NCI-H1436 (cell line): ENCODE measurements around the gene KCNA1.

ENCODE experiments used
- DNase-seq: peaks from one replicate; lab custom pipeline; 2025; lab: John Stamatoyannopoulos, UW

Gene KCNA1

DNA sequence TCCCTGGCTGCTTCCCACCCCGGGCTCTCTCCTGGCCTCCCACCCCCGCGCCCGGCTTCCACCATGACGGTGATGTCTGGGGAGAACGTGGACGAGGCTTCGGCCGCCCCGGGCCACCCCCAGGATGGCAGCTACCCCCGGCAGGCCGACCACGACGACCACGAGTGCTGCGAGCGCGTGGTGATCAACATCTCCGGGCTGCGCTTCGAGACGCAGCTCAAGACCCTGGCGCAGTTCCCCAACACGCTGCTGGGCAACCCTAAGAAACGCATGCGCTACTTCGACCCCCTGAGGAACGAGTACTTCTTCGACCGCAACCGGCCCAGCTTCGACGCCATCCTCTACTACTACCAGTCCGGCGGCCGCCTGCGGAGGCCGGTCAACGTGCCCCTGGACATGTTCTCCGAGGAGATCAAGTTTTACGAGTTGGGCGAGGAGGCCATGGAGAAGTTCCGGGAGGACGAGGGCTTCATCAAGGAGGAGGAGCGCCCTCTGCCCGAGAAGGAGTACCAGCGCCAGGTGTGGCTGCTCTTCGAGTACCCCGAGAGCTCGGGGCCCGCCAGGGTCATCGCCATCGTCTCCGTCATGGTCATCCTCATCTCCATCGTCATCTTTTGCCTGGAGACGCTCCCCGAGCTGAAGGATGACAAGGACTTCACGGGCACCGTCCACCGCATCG lies 1.8 kb downstream of the KCNA1 start:
- DNase-seq, result no peak

DNA sequence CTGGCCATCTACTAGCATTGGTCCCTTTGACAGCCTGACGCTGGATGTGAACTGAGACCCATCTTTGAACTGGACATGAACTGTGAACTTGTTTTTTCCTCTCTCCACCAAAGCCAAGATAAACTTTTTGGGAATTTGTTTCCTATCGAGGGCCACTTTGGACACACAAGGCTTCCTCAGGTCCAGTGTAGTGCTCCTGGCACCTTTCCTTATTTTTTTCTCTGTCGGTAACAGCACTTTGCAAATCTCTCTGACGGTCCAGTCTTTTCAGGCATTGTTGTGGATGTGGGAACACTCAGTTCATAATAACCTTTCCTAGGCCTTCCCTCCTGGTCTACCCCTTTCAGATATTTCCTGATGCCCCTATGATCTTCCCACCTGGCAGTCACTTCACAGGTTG lies 5.0 kb downstream of the KCNA1 start:
- DNase-seq, result no peak

DNA sequence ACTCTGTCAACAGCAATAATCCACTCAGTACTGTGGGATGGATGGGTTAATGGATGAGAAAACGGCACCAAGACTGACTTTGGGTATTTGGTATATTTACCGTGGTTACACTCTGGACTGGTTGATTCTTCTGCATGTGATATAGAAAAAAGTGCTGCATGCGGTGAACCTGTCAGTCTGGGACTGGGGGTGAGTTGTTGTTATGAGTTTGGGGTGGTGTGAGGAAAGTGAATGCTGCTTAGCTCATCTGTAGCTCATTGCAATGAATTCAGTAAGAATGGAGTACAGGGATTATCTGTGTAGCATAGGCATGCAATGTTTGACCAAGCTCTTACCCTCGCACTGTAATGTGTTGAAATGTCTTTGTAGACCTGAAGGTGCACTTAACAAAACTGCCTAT lies 6.0 kb downstream of the KCNA1 start:
- no peak for DNase-seq

DNA sequence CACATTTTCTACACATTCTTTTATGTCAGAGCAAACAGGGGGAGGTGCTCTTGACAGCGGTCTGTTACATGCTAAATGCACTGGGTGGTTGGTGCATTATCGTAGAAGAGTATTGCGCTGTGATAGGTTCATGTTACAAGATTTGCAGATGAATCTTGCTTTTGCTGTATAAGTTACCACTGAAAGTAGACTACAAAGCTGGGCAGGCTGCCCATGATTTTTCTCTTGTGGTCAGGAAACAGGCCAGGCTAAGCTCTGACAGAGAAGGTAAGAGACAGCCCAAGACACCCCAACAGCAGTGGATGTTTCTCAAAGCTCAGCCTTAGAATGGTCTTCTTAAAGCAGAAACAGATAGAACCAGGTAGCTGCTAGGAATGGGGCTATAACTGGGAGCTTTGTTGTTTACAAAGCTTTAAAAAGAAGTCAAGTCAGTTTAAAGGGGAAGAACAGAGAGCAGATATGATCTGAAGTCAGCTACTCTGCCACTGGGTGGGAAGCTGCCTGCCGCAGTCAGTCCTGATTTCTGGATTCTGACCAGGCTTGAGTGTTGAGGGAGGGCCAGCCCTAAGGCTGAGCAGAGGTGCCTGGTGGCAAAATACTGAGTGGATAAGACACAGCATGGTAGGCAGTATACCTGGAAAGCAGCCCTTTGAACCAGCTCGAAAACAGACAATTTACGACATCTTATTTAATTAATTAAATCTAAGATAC lies 9.4 kb downstream of the KCNA1 start:
- DNase-seq, result no peak

DNA sequence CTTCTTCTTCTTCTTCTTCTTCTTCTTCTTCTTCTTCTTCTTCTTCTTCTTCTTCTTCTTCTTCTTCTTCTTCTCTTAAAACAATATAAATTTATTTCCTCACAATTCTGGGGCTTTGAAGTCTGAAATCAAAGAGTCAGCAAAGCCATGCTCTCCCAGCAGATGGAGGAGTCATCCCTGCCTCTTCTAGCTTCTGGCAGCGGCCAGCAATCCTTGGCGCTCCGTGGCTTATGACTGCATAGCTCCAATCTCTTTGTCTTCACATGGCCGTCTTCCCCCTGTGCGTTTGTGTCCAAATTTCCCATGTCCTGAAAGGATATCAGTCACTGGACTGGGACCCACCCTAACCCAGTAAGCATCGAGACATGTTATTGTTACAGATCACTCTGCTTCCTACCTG lies 22.9 kb downstream of the KCNA1 start:
- DNase-seq, result no peak

DNA sequence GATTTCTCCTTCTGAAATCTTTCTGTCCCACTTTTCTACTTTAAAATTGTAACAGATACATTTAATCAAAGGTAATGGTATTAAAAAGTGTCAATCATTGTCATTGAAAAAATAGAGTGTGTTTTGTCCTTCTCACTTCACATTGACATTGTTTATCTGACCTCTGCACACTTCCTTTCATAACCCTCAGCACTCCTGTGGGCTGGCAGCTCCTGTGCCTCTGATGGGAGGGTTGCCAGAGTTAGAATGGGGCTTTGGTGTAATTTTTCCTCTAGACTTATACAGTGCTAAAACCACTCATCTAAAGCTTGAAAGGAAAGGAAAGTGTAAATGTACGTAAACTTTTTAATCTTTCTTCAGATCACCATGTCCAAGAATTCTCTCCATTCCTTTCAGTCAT lies 23.7 kb downstream of the KCNA1 start:
- DNase-seq, result no peak

DNA sequence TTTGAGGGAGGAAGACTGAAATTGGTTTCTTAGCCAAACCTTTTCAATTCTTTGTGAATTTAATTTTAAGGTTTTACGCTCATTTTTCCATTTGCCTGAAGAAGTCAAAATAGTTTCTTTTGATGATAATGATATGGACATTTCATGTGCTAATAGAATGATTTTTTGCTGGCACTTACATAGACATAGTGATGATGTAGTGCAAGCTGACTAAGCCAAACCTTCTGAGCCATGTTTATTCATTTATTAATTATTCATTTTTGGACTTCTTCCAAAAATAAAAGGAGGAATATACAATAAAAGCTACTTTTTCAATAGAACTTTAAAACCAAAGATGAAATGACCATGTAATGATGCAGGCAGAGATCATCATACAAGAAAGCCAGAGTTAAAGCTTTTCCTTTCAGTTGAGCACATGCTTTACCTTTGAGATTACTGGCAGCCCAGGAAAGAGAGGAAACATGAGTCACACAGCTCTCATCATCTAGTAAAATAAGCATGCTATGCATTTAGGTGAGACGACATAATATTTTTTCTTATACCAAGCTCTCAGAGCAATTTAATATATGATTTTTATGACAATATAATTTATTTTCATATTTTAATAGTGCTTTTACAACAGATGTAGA lies 24.8 kb downstream of the KCNA1 start:
- no peak for DNase-seq

DNA sequence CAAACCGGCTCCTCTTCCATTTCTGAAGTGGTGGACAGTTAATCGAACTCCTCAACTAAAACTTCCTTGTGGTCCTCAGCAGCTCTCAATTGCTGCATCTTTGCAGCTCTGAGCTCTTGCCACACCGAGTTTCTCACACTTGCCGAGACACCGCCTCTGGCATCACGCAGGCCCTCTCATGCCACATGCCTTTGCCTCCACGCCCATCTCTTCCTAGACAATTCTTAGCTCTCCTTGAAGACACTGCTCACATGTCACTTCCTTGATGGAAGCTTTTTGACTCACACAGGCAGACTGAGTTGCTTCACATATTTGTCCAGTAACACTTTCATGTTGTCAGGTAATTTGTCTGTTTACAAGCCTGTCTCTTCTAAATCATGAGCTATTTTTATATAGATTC lies 29.2 kb downstream of the KCNA1 start:
- DNase-seq, result no peak

DNA sequence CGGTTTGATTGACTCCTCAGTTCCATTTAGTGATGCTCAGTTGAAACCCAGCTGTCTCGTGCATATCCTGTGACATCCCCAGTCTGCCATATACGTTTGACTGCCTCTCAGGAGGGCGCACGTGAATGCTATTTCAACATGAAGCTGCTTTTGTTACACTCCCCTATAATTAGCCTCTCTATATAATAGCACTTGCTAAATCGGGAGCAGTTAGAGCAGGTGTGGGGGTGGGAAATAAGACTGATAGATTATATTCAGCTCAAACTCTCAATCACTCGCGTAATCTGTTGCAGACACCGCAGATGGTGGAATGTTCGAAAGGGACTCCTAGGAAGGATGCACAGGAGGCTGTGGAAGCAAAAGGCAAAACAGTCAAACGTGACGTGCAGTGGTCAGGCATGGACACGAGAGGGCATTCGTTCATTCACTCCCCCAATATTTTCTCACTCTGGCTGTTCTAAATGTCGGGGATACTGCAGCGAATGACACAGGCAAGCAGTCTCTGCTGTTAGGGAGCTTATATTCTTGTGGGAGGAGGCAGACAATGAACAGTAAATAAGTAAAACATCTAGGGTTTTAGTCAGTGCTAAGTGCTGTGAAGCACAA lies 29.8 kb downstream of the KCNA1 start:
- peak; percentile 94 for DNase-seq

DNA sequence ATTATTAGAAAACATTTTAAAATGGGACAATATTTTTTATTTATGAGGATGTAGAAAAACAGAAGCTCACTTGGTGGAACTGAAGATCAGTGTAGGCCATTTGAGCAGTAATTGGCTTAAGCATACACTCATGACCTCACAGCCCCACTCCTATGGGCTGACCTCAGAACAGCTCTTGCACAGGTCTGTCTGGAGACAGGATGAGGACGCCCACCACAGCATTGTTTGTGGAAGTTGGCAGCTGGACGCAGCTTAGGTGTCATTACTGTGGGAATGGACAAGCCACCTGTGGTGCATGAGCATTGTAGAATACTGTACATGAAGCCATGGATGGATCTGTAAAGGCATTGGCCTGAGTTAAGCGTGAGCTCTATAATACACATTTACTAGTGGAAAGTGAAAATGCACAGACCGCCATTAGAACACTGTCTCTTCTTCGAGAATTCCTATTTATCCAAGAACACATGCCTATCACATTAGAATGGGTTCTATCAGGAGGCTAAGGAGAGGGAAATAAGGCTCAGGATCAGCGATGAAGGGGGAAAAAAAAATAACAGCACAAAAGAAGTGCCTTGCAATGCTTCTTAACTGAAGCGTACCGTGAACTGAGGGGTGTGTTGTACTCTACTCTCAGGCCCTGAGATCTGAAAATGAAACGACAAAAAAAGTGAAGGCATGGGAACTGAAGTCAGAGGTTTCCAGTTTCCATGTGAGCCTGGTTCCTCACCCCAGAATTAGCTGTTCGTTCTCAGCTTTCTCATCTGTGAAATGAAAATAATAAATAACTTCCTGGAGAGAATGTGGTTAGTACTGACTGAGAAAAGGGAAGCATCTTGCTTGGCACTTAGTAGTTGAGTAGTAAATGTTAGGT lies 33.6 kb downstream of the KCNA1 start:
- DNase-seq, result no peak

DNA sequence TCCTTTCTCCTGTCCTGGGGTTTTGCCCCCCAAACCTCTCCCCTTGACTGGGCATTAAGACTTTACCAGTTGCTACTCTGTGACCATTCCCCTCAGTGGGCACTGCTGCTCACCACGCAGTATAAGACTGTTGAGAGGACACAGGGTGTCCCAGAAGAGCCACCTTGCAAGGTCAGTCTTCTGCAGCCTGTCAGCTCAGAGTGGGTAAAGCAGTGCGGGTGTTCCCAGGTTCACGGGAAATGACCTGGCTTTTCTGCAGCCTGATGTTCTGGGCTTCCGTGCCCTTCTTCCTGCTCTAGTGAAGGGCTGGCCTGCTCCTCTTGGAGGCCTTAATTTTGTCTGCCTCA lies 34.2 kb downstream of the KCNA1 start:
- no peak for DNase-seq

DNA sequence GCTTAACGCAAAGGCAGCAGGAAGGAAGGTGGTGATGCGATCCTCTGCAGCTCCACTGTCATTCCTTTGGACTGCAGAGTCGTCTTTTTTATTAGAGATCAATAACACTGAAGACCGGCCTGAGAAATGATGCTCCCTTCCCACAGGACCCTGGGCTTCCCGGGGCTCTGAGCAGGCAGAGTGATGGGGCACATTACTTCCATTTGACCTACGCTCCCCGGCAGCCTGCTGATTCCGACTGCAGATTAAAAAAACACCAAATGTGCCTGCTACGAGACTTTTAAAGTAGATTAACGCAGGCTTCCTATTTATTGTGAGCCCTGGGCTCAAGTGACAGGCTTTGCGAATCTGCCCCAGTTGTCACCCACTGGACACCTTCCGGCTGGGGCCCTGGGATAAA lies 37.5 kb downstream of the KCNA1 start:
- no peak for DNase-seq

DNA sequence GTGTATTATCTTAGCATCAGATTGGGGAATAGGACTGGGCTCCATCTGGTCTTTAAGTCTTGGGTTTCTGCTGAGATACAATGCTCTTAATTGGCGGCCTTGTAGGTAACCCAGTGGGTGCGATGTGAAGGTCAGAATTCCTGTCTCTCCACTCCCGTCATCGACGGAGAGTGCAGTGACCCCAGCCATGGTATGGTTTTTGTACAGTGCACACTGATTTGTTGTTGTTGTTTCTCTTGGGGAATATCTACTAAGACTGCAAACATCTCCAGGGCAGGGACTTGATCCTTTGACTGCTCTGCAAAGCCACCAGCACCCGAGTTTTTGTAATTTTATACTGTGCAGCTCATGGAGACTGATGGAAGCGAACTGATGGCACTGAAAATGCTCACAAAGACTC lies 41.4 kb downstream of the KCNA1 start:
- DNase-seq, result no peak

DNA sequence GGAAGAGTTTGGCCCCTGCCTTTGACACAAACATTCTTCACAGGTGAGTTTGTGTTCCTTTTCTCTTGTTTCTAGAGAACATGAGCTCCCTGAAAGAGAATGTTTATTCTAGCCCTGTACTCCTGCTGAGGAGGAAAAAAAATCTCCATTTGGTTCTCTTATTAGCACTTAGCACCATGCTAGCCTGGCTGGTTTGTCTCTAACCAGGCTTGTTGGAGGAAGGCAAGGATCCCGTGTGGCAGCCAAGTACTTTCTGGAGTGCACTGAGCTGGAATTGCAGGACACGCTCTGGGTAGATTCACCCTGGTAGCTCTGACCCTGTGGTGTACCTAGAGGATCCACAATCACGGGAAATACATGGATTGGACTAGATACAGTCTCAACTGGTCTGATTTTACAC lies 41.9 kb downstream of the KCNA1 start:
- no peak for DNase-seq

DNA sequence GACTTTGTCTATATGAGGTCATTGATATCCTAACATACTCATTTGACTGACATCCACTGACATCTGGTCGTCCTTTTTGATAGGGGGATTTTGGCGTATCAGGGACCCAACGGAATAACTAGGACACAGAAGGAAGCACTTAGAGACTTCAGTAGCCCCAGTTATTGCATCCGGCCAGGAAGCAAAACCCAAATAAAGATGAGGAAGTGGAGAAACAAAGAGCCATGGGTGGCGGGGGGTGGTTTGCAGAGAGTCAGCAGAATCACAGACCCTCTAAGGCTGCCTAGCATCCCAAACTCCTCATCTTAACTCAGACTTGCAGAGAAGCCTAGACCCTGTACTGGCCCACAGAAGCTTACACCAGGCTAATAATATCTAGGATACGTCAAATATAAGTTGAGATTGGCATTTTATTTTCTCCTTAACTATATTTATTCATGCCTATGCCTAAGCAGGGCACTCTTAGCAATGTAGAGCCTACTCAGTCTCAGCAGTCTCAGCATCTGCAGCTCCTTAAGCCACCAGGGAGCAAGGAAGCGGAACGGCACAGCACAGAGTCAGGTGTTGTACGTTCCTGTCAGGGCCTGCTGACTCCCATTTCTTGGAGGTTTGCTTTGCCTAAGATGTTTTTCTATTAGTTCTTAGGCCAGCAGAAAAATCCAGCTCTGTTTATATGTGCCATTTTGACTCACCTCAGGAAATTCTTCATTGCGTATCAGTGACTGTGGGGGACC lies 45.1 kb downstream of the KCNA1 start:
- DNase-seq, result no peak

DNA sequence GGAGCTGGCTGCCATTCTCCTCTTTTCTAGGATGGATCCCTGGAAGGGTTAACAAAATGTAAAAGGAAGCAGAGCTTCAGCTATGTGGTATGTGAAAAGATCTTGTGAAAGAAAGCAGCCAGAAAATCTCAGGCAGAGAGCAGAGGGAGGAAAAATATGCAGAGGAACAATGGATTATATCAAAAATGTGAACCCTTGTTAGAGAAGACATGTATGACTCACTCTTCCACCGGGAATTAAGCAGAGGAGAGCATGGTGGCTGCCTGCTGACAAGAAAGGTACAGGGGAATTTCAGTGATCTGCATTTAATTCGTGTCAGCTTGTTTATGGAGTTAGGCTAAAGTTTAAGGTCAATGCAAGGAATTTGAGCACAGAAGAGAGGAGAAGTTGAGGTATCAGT lies 46.3 kb downstream of the KCNA1 start:
- no peak for DNase-seq

DNA sequence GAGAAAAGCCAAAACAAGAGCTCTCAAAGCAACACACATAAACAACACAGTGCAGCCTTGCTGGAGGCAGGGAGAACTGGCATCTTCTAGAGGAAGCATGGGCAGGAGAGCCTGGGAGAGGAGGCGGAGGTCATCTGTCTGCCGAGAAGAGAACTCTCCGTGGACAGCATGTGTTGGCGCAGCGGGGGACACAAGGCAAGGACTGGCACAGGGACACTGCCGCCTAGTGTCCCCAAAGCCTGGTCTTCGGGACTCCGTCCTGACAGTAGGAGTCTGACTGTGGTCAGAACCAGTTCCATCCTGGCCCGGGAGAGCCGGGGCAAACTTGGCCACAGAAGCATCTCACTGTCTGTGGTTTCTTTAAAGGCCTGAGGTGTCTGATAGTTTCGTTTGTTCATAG lies 47.3 kb downstream of the KCNA1 start:
- no peak for DNase-seq

DNA sequence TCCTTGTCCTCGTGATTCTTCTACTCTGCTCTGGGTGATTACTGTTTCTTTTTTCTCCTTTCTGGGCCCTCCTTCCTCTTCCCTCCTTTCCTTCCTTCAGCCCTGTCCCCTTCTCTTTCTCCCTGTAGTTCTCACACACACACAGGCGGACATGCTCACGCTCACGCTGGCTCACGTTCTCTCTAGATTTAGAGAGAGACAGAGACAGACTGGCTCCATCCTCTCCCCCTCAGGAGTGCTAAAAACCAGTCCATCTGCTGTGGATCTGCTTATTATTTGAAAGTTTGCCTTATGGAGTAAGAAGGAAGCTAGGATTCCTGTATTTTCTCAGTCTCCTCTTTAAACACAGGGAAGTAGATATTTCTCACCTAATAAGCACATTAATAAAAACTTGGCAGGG lies 48.1 kb downstream of the KCNA1 start:
- no peak for DNase-seq

DNA sequence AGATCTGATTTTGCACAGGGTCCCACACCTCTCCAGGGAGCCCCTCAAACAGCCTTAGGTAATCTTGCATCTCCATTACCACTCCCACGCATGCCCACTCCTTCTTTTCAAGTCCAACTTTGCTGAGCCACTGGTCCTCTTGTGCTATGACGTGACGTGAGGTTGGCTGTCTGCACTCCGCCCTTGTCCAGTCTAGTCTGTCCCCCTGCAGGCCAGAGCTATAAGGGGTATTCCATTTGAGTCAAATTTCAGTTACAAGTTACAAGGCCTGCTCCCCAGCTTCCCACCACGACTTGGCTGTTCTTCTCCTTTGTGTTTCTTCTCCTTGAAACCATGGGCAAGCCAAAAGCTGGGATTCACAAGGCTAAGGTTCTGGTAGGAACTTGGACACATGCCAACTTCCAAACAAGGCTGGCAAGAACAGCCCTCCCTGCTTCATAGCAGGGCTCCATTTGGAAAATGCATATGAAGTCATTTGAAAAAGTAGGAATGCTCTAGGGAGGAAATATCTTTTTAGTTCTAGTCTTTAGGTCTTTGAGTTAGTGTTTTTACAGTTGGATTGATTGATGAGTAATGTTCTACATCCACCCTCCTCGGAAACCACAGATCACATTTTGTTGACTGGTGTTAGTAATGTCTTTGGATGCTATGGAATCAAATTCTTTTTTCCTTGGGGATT lies 49.1 kb downstream of the KCNA1 start:
- no peak for DNase-seq

DNA sequence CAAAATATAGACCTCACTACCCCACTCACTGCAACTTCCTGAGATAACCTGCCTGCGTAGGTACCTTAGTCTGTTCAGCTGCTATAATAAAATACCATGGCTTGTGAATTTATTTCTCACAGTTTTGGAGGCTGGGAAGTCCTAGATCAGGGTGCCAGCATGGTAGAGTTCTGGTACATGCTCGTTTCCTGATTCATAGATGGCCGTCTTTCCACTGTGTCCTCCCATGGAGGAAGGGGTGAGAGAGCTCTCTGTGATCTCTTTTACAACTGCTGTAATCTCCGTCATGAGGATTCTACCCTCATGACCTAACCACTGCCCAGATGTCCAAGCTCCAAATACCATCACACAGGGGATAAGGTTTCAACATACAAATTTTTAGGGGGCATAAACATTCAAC lies 49.7 kb downstream of the KCNA1 start:
- DNase-seq, result no peak

DNA sequence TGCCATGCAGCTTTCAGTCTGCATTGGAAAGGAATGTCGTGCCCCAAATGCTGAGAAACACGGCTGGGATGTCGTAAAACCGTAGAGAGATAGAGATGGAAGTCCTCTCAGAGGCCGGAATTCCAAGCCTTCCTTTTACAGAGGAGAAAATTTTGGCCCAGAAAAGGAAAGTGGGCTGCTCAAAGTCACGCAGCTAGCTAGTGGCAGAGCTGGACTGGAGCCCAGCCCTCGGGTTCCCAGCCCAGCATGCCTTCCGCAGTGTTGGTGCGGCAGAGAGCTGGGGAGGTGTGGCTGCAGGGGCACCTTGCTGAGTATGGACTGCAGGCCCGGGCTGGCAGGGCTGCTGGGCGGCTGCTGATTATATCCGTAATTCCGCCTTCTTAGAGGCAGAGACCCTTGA lies 50.3 kb downstream of the KCNA1 start:
- DNase-seq, result no peak
